Measurements from ENCODE around the gene CCNQ.

GRCh38 chrX:153640045-153640686 is 41.2 kb upstream of the CCNQ start:
- TF ChIP-seq, protein P1, sequence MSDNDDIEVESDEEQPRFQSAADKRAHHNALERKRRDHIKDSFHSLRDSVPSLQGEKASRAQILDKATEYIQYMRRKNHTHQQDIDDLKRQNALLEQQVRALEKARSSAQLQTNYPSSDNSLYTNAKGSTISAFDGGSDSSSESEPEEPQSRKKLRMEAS (IDR thresholded peaks at IDR 0.05; ENCODE audit: low read depth, low read length), result no peak
- no peak for TF ChIP-seq POLR2A (IDR thresholded peaks at IDR 0.05; ENCODE audit: extremely low read depth, insufficient read length)
- no peak for TF ChIP-seq CTCF (IDR thresholded peaks at IDR 0.05; ENCODE audit: low read depth, low read length)
- TF ChIP-seq MYC (IDR thresholded peaks at IDR 0.05; ENCODE audit: low read depth, low read length), result no peak

Measured in NB4 (cell line).